K562 (cell line): ENCODE measurements around the gene JAKMIP2. TPM values are rescaled to one million over a fixed set of nuclear protein-coding genes. Genes with fewer than 3 reads are reported as not detected.

Source experiments
- ATAC-seq: fragments of 200-7000 bp; cut with Tn5 transposase; 3 replicates; pipeline ENCODE4 v1.9.1; 2020; ENCODE audit warnings: moderate library complexity
- BruUV-seq: library from RNA; stranded (reverse); fragments of 400-500 nt; replicated peaks from 2 replicates; lab custom pipeline; 2021; lab: Mats Ljungman, UMichigan
- CTCF ChIA-PET: fragments of 300-600 bp; formaldehyde crosslinking; extraction: SDS; loops from one replicate; lab custom pipeline; 2021; ENCODE audit warnings: low intra/inter-chr PET ratio; lab: Yijun Ruan, JAX
- POLR2A ChIA-PET: fragments of 300-600, 350-650 bp; sonication (Branson Sonifier 250); formaldehyde crosslinking; extraction: SDS; loops from one replicate; lab custom pipeline; 2021; ENCODE audit warnings: antibody characterized with exemption, inconsistent platforms; lab: Yijun Ruan, JAX
- DNase-seq, 4 experiments: peaks; one replicate each; pipeline versions ENCODE4 v3.0.0 to v3.0.0-alpha.2; 2011 to 2018; ENCODE audit warnings: low spot score in 3 of 4, mixed read lengths in 3 of 4; ENCODE audit errors: extremely low read depth in 1 of 4
- FAIRE-seq: peaks from 2 replicates; lab custom pipeline; 2011; peaks lifted over from hg19 to GRCh38; lab: Jason Lieb, UNC
- H2AFZ ChIP-seq: 2 replicates; pipeline ENCODE4 v1.6.0; 2011; ENCODE audit warnings: low read depth, low read length, control low read depth, inconsistent platforms
- H3K27ac ChIP-seq: fragments of 200-600 bp; 3 replicates; pipeline ENCODE4 v1.8.0; 2011; ENCODE audit warnings: low read depth, mild to moderate bottlenecking, control low read depth, inconsistent platforms, low read length, moderate library complexity, mixed read lengths; ENCODE audit errors: extremely low read depth
- H3K27me3 ChIP-seq, 2 experiments: fragments of 300-600 bp in 1 of 2; 2 replicates in 1 of 2; 3 replicates in 1 of 2; pipeline versions ENCODE4 v1.6.0 to v1.8.0; 2011; ENCODE audit warnings: inconsistent platforms in 2 of 2, low read length in 2 of 2, mild to moderate bottlenecking in 1 of 2, mixed read lengths in 1 of 2, moderate library complexity in 1 of 2; ENCODE audit not compliant: control insufficient read depth in 2 of 2, insufficient read depth in 2 of 2
- H3K36me3 ChIP-seq: fragments of 300-600 bp; 3 replicates; pipeline ENCODE4 v1.8.0; 2011; ENCODE audit warnings: mild to moderate bottlenecking, low read length, inconsistent platforms; ENCODE audit not compliant: control insufficient read depth, insufficient read depth
- H3K4me1 ChIP-seq, 2 experiments: fragments of 200-600 bp in 1 of 2; replicated peaks in 1 of 2; 2 replicates in 1 of 2; 3 replicates in 1 of 2; pipeline versions ENCODE4 v1.5.1 to v1.8.0; 2011; ENCODE audit warnings: inconsistent platforms in 2 of 2, low read length in 2 of 2, mild to moderate bottlenecking in 1 of 2, mixed read lengths in 1 of 2, moderate library complexity in 1 of 2; ENCODE audit not compliant: control insufficient read depth in 2 of 2, insufficient read depth in 2 of 2
- H3K4me2 ChIP-seq: 2 replicates; pipeline ENCODE4 v1.6.1; 2011; ENCODE audit warnings: low read length, control low read depth, inconsistent platforms, mixed read lengths; ENCODE audit not compliant: insufficient read depth
- H3K4me3 ChIP-seq: fragments of 200-600 bp; sonication (generic), shearing (Covaris generic); 2 replicates; pipeline ENCODE4 v1.5.1; 2016; ENCODE audit warnings: control low read depth, inconsistent platforms
- H3K79me2 ChIP-seq: fragments of 200-600 bp; 3 replicates; pipeline ENCODE4 v1.8.0; 2011; ENCODE audit warnings: low read length, inconsistent platforms; ENCODE audit not compliant: control insufficient read depth, insufficient read depth
- H3K9ac ChIP-seq, 2 experiments: 2 replicates each; pipeline versions ENCODE4 v1.6.0 to v1.6.1; 2011; ENCODE audit warnings: low read depth in 2 of 2, low read length in 2 of 2, control low read depth in 1 of 2, inconsistent platforms in 1 of 2, mild to moderate bottlenecking in 1 of 2, mixed read lengths in 1 of 2; ENCODE audit not compliant: insufficient read depth in 1 of 2
- H3K9me1 ChIP-seq: one replicate; pipeline ENCODE4 v1.6.0; 2011; ENCODE audit warnings: inconsistent platforms, mild to moderate bottlenecking, low read length, moderate library complexity; ENCODE audit not compliant: control insufficient read depth, insufficient read depth
- H3K9me3 ChIP-seq: replicated peaks from 2 replicates; pipeline ENCODE4 v1.5.1; 2011; ENCODE audit warnings: low read depth, low read length, inconsistent platforms; ENCODE audit not compliant: control insufficient read depth, insufficient read depth
- H4K20me1 ChIP-seq: replicated peaks from 2 replicates; pipeline ENCODE4 v1.6.1; 2011; ENCODE audit warnings: low read length, inconsistent platforms, mixed read lengths; ENCODE audit not compliant: control insufficient read depth, insufficient read depth
- BRF2 ChIP-seq: IDR thresholded peaks from 3 replicates; pipeline ENCODE4 v1.6.1; 2011; ENCODE audit warnings: borderline replicate concordance, mild to moderate bottlenecking; ENCODE audit not compliant: insufficient read length, insufficient read depth
- CEBPG ChIP-seq, 3 experiments: fragments of 200-800 bp in 1 of 3; sonication (Bioruptor generic) in 1 of 3; sonication (generic) in 1 of 3; formaldehyde crosslinking in 1 of 3; IDR thresholded peaks in 2 of 3; conservative IDR thresholded peaks in 1 of 3; 2 replicates each; pipeline versions ENCODE4 v1.6.1 to v1.8.0; 2016 to 2022; ENCODE audit warnings: missing compliant biosample characterization in 2 of 3, missing genetic modification characterization in 2 of 3, mild to moderate bottlenecking in 1 of 3, missing genetic modification reagents in 1 of 3
- ELF1 ChIP-seq: fragments of 200-800 bp; sonication (Bioruptor generic); IDR thresholded peaks from 2 replicates; pipeline ENCODE4 v1.6.1; 2016; ENCODE audit warnings: missing genetic modification characterization, missing compliant biosample characterization
- ILF3 ChIP-seq: fragments of 450-650 bp; IDR thresholded peaks from 2 replicates; pipeline ENCODE4 v1.6.1; 2018; ENCODE audit warnings: antibody characterized with exemption, mild to moderate bottlenecking, moderate library complexity, borderline replicate concordance
- PHTF2 ChIP-seq: fragments of 250-450 bp; sonication (Bioruptor Pico); IDR thresholded peaks from 2 replicates; pipeline ENCODE4 v1.5.0; 2021; ENCODE audit warnings: mild to moderate bottlenecking
- RB1 ChIP-seq: fragments of 450-650 bp; IDR thresholded peaks from 2 replicates; pipeline ENCODE4 v1.6.1; 2017; ENCODE audit warnings: low read depth, mild to moderate bottlenecking
- SETDB1 ChIP-seq: IDR thresholded peaks from one replicate; pipeline ENCODE4 v1.6.1; 2012; ENCODE audit warnings: low read length, control low read depth, inconsistent platforms
- THRAP3 ChIP-seq: fragments of 450-650 bp; IDR thresholded peaks from 2 replicates; pipeline ENCODE4 v1.6.1; 2016; ENCODE audit warnings: mild to moderate bottlenecking, inconsistent platforms, borderline replicate concordance
- USF2 ChIP-seq: sonication (generic); formaldehyde crosslinking; IDR thresholded peaks from 2 replicates; pipeline ENCODE4 v1.5.0; 2020; ENCODE audit warnings: missing genetic modification reagents
- ZFP30 ChIP-seq: fragments of 250-450 bp; sonication (Bioruptor Pico); IDR thresholded peaks from 2 replicates; pipeline ENCODE4 v1.8.0; 2022; ENCODE audit warnings: moderate library complexity, mild to moderate bottlenecking, inconsistent platforms, borderline replicate concordance
- ZNF140 ChIP-seq: fragments of 250-450 bp; sonication (Bioruptor Pico); IDR thresholded peaks from 2 replicates; pipeline ENCODE4 v1.8.0; 2021; ENCODE audit warnings: moderate library complexity, mild to moderate bottlenecking, inconsistent platforms
- ZNF253 ChIP-seq: fragments of 250-450 bp; sonication (Bioruptor Pico); conservative IDR thresholded peaks from 2 replicates; pipeline ENCODE4 v1.6.1; 2021; ENCODE audit warnings: mild to moderate bottlenecking
- ZNF780A ChIP-seq: fragments of 250-450 bp; sonication (Bioruptor Pico); IDR thresholded peaks from 2 replicates; pipeline ENCODE4 v1.5.0; 2021; ENCODE audit warnings: mild to moderate bottlenecking
- ZSCAN32 ChIP-seq: fragments of 450-650 bp; formaldehyde crosslinking; IDR thresholded peaks from 2 replicates; pipeline ENCODE4 v1.4.0; 2020; ENCODE audit warnings: mild to moderate bottlenecking, moderate library complexity
- WGBS: fragments of 100-300 bp; shearing (Covaris generic); methylation state at CpG from one replicate; pipeline ENCODE4 v1.1.6; 2016; ENCODE audit warnings: low coverage, mixed read lengths; ENCODE audit not compliant: insufficient coverage; ENCODE audit errors: missing lambda C conversion rate; 5-methylcytosine and 5-hydroxymethylcytosine counted together
- in situ Hi-C: fragments of 300-500 bp; cut with MboI; formaldehyde crosslinking; loops from 4 replicates; pipeline ENCODE4 v1.15.0; 2018; ENCODE audit warnings: inconsistent platforms, mixed read lengths
- intact Hi-C: fragments of 100-400 bp; cut with micrococcal nuclease; formaldehyde crosslinking; loops from 2 replicates; pipeline ENCODE4 v1.14.2; 2022
- polyA plus RNA-seq, 8 experiments: library from polyadenylated mRNA; depleted of rRNA in 4 of 8; stranded (reverse) in 5 of 8; unstranded in 3 of 8; fragments of >200 nt; fragmentation: Nextera tagmentation in 2 of 8; fragmentation: Illumina TruSeq in 1 of 8; extraction: Ambion mirVana in 2 of 8; extraction: Trizol in 1 of 8; gene quantifications; 2 replicates each; pipeline versions ENCODE4 v1.2.1 to v1.2.3, GENCODE V29; 2011 to 2014; ENCODE audit warnings: inconsistent platforms in 1 of 8, missing spikeins in 1 of 8
- total RNA-seq, 7 experiments: library from RNA; depleted of rRNA in 6 of 7; stranded (reverse); fragments of >200 nt in 6 of 7; fragmentation: Illumina TruSeq in 2 of 7; extraction: Trizol in 2 of 7; gene quantifications; 2 replicates each; pipeline versions ENCODE4 v1.2.1 to v1.2.3, GENCODE V29; 2011 to 2021; ENCODE audit warnings: low replicate concordance in 1 of 7

JAKMIP2 gene
- total and polyA plus RNA-seq, 9 of the 15 experiments (the other 6 are each of a cell fraction or from before 2014, with no cell fraction given), result not detected

- no peak overlapping the region for H2AFZ ChIP-seq
- DNase-seq, result no peak
- no peaks in the 10 kb centered on the region for H3K4me1 ChIP-seq
- H3K27me3 ChIP-seq, result no peaks in the 10 kb centered on the region
- no peaks in the 10 kb centered on the region for H3K9me1 ChIP-seq
- in situ Hi-C loops (no loop called here), intact Hi-C loops (no loop called here)
- H3K4me2 ChIP-seq, result no peak overlapping the region
- POLR2A ChIA-PET, result interaction anchor here (0.6 kb wide), 1 partner anchor 59 kb away, joined by 3 read pairs; no protein-coding TSS in a partner anchor
- H3K36me3 ChIP-seq, result no peaks in the 10 kb centered on the region
- FAIRE-seq, result no peak
- no peak overlapping the region for H3K4me3 ChIP-seq
- no peak overlapping the region for H3K9ac ChIP-seq
- no peaks in the 10 kb centered on the region for H3K9me3 ChIP-seq
- no peak for ATAC-seq
- no peak for TF ChIP-seq ZNF140 (CRISPR knock-in tag)
- no peak for TF ChIP-seq CEBPG (CRISPR knock-in tag; IDR thresholded peaks at IDR 0.05)
- peak; percentile 15 to 36; a peak in 1 of 4 replicates for TF ChIP-seq CEBPG (tag; conservative IDR thresholded peaks at IDR 0.05 in 1 of 2, IDR thresholded peaks at IDR 0.05 in 1 of 2)
- no peak for TF ChIP-seq ZFP30 (CRISPR knock-in tag)
- H4K20me1 ChIP-seq, result no peaks in the 10 kb centered on the region
- no peaks in the 10 kb centered on the region for H3K79me2 ChIP-seq
- H3K27ac ChIP-seq, result no peak overlapping the region
- 2% methylated on average over 8 of the region's 8 CpGs for WGBS
- CTCF ChIA-PET, result no interaction called here
- no TSS peak for BruUV-seq
Measured at GRCh38 chr5:147557876-147558745, 224.4 kb downstream of the JAKMIP2 start.

GRCh38 chr5:147555176-147555575, 227.4 kb downstream of the JAKMIP2 start:
- CTCF ChIA-PET, result no interaction called here
- in situ Hi-C loops, result no loop called here
- TF ChIP-seq ELF1 (tag), result no peak
- TF ChIP-seq PHTF2 (CRISPR knock-in tag), result no peak
- no peak for TF ChIP-seq ZSCAN32
- no peak for TF ChIP-seq SETDB1
- TF ChIP-seq BRF2, result no peak
- no peak for TF ChIP-seq ZNF780A (CRISPR knock-in tag)
- TF ChIP-seq ILF3, result no peak
- no peak for TF ChIP-seq THRAP3
- TF ChIP-seq USF2 (CRISPR knock-in tag), result no peak
- no peak for TF ChIP-seq RB1
- TF ChIP-seq ZNF253 (CRISPR knock-in tag), result no peak

More at GRCh38 chr5:147555176-147555575, 227.4 kb downstream of the JAKMIP2 start:
- H3K4me1 ChIP-seq, result no peaks in the 10 kb centered on the region
- no peaks in the 10 kb centered on the region for H3K9me1 ChIP-seq
- POLR2A ChIA-PET, result no interaction called here
- no peaks in the 10 kb centered on the region for H4K20me1 ChIP-seq
- no TSS peak for BruUV-seq
- no peak overlapping the region for H3K9ac ChIP-seq
- WGBS, result 2% methylated on average over 7 of the region's 7 CpGs
- ATAC-seq, result no peak
- H3K27ac ChIP-seq, result no peak overlapping the region
- no peak overlapping the region for H3K4me2 ChIP-seq
- H3K36me3 ChIP-seq, result no peaks in the 10 kb centered on the region
- FAIRE-seq, result no peak
- no peak overlapping the region for H3K4me3 ChIP-seq
- intact Hi-C loops, result no loop called here
- H3K79me2 ChIP-seq, result no peaks in the 10 kb centered on the region
- no peak overlapping the region for H2AFZ ChIP-seq
- no peaks in the 10 kb centered on the region for H3K27me3 ChIP-seq
- H3K9me3 ChIP-seq, result no peaks in the 10 kb centered on the region
- no peak for DNase-seq
